ENCODE measurements around the gene MRC1.

Gene MRC1

GRCh38 chr10:17872191-17873091, 63.3 kb downstream of the MRC1 start:
- no peak for TF ChIP-seq TAF1 (IDR thresholded peaks at IDR 0.05; ENCODE audit: borderline replicate concordance, insufficient read depth, low read length)

- TF ChIP-seq POLR2AphosphoS5 (IDR thresholded peaks at IDR 0.05; ENCODE audit: low read depth, low read length): no peak
- no peak for TF ChIP-seq FOXP2 (optimal IDR thresholded peaks at IDR 0.05; ENCODE audit: borderline replicate concordance, extremely low read depth, extremely low read length, insufficient read depth)
- no peak for TF ChIP-seq TAF1 (IDR thresholded peaks at IDR 0.05; ENCODE audit: borderline replicate concordance, insufficient read depth, low read length)
- TF ChIP-seq REST (IDR thresholded peaks at IDR 0.05; ENCODE audit: insufficient read depth in 1 of 2, low read depth in 2 of 2, low read length in 2 of 2): no peak
- TF ChIP-seq SIN3A (IDR thresholded peaks at IDR 0.05; ENCODE audit: borderline replicate concordance, insufficient read depth, low read length): no peak
Observed at GRCh38 chr10:17873946-17874345, 64.8 kb downstream of the MRC1 start.

- no peak for TF ChIP-seq REST (IDR thresholded peaks at IDR 0.05; ENCODE audit: insufficient read depth in 1 of 2, low read depth in 2 of 2, low read length in 2 of 2)
- TF ChIP-seq FOXP2 (optimal IDR thresholded peaks at IDR 0.05; ENCODE audit: borderline replicate concordance, extremely low read depth, extremely low read length, insufficient read depth): no peak
- TF ChIP-seq POLR2AphosphoS5 (IDR thresholded peaks at IDR 0.05; ENCODE audit: low read depth, low read length): no peak
- TF ChIP-seq SIN3A (IDR thresholded peaks at IDR 0.05; ENCODE audit: borderline replicate concordance, insufficient read depth, low read length): no peak
- TF ChIP-seq TAF1 (IDR thresholded peaks at IDR 0.05; ENCODE audit: borderline replicate concordance, insufficient read depth, low read length): no peak
Observed at GRCh38 chr10:17877121-17877520, 68.0 kb downstream of the MRC1 start.

- TF ChIP-seq SIN3A (IDR thresholded peaks at IDR 0.05; ENCODE audit: borderline replicate concordance, insufficient read depth, low read length): no peak
- TF ChIP-seq TAF1 (IDR thresholded peaks at IDR 0.05; ENCODE audit: borderline replicate concordance, insufficient read depth, low read length): no peak
- no peak for TF ChIP-seq POLR2AphosphoS5 (IDR thresholded peaks at IDR 0.05; ENCODE audit: low read depth, low read length)
- TF ChIP-seq REST (IDR thresholded peaks at IDR 0.05; ENCODE audit: insufficient read depth in 1 of 2, low read depth in 2 of 2, low read length in 2 of 2): no peak
- no peak for TF ChIP-seq FOXP2 (optimal IDR thresholded peaks at IDR 0.05; ENCODE audit: borderline replicate concordance, extremely low read depth, extremely low read length, insufficient read depth)
Observed at GRCh38 chr10:17878896-17879295, 69.7 kb downstream of the MRC1 start.

- TF ChIP-seq FOXP2 (optimal IDR thresholded peaks at IDR 0.05; ENCODE audit: borderline replicate concordance, extremely low read depth, extremely low read length, insufficient read depth): no peak
Observed at GRCh38 chr10:17880601-17881000, 71.5 kb downstream of the MRC1 start.

- TF ChIP-seq SIN3A (IDR thresholded peaks at IDR 0.05; ENCODE audit: borderline replicate concordance, insufficient read depth, low read length) (no peak), POLR2AphosphoS5 (IDR thresholded peaks at IDR 0.05; ENCODE audit: low read depth, low read length) (no peak), FOXP2 (optimal IDR thresholded peaks at IDR 0.05; ENCODE audit: borderline replicate concordance, extremely low read depth, extremely low read length, insufficient read depth) (no peak), TAF1 (IDR thresholded peaks at IDR 0.05; ENCODE audit: borderline replicate concordance, insufficient read depth, low read length) (no peak), REST (IDR thresholded peaks at IDR 0.05; ENCODE audit: insufficient read depth in 1 of 2, low read depth in 2 of 2, low read length in 2 of 2) (no peak)
Observed at GRCh38 chr10:17882557-17882956, 73.4 kb downstream of the MRC1 start.
